Measurements from ENCODE around the gene LEPR.
"Not testable (repeated sequence)": the region's sequence is repeated elsewhere in the genome, so short reads cannot be mapped to it uniquely, and the experiment has no call there.

Gene LEPR, protein sequence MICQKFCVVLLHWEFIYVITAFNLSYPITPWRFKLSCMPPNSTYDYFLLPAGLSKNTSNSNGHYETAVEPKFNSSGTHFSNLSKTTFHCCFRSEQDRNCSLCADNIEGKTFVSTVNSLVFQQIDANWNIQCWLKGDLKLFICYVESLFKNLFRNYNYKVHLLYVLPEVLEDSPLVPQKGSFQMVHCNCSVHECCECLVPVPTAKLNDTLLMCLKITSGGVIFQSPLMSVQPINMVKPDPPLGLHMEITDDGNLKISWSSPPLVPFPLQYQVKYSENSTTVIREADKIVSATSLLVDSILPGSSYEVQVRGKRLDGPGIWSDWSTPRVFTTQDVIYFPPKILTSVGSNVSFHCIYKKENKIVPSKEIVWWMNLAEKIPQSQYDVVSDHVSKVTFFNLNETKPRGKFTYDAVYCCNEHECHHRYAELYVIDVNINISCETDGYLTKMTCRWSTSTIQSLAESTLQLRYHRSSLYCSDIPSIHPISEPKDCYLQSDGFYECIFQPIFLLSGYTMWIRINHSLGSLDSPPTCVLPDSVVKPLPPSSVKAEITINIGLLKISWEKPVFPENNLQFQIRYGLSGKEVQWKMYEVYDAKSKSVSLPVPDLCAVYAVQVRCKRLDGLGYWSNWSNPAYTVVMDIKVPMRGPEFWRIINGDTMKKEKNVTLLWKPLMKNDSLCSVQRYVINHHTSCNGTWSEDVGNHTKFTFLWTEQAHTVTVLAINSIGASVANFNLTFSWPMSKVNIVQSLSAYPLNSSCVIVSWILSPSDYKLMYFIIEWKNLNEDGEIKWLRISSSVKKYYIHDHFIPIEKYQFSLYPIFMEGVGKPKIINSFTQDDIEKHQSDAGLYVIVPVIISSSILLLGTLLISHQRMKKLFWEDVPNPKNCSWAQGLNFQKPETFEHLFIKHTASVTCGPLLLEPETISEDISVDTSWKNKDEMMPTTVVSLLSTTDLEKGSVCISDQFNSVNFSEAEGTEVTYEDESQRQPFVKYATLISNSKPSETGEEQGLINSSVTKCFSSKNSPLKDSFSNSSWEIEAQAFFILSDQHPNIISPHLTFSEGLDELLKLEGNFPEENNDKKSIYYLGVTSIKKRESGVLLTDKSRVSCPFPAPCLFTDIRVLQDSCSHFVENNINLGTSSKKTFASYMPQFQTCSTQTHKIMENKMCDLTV

GRCh38 chr1:65420590-65421350 is at the start of gene LEPR, which contains the start of gene LEPROT:
Gene LEPR (plus strand): TSS chr1:65420668. CDS start chr1:65565566, 144,898 bp downstream.
Gene LEPROT (plus strand): TSS chr1:65420668. CDS start chr1:65420725, 57 bp downstream.
- DNase-seq = no peak

DNA sequence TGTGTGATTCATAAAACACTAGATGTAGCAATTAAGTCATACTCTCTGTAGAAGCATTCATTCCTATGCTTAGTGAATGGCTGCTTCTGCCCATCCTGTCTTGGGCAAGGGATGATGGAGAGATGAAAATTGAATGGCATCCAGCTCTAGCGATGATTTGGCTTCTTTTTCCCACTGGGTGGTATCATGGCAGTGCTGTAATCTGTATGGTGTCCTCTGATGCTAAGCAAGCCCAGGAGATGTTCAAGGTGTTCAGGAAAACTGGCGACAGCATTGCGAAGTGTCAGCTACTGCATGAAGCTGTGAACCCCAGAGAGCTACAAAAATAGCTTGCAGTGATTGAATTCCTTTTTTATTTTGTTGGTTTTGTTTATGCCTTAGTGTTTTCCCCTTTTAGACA is 48.9 kb upstream of the LEPR start:
- DNase-seq = no peak

DNA sequence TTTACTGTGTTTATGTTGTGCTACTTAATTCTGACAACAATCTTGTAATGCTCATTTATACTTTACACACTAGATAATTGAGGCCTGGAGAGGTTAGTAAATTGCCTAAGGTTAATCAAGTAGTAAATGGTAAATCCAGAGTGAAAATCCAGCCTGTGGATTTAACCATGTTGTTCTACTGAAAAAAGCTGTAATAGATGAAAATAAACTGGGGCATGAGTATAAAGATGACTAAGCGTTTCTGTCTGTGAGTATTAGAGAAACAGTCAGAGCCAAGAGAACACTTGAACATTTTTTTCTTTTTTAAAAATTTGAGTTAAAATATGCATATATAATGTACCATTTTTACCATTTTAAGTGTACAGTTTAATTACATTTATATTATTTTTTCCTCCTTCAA is 47.9 kb upstream of the LEPR start:
- no peak for DNase-seq

DNA sequence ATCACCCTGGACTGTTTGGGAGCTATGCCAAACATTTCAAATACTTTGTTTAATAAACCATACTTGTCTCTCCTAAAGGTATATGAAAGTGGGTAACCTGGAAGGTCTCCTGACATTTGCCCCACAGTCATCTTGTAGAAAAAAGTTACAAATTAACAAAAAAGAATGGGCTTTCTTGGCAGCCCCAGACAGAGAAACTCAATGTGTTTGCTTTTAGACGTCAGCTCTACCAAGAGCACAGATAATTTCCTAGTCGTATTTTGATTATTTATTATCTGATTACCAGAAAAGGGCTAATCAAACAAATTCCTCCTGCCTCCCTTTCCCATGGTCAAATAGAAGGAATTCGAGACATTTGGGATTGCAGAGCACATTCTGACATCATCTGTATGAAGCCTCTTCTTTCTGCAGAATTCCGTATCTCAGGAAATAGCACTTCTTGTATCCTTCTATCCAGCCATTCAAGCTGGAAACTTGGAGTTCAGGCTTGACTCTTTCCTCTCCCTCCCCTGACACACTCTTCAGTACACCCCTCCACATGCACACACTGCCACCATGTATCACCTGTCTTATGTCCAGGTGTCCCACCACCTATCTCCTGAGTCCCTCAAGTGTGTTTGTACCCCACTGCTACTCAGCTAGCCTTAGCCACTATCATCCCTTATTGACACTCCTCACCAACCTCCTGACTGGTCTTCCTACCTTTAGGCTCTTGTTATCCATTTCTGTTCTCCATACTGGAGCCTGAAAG is 42.8 kb upstream of the LEPR start:
- DNase-seq = no peak

DNA sequence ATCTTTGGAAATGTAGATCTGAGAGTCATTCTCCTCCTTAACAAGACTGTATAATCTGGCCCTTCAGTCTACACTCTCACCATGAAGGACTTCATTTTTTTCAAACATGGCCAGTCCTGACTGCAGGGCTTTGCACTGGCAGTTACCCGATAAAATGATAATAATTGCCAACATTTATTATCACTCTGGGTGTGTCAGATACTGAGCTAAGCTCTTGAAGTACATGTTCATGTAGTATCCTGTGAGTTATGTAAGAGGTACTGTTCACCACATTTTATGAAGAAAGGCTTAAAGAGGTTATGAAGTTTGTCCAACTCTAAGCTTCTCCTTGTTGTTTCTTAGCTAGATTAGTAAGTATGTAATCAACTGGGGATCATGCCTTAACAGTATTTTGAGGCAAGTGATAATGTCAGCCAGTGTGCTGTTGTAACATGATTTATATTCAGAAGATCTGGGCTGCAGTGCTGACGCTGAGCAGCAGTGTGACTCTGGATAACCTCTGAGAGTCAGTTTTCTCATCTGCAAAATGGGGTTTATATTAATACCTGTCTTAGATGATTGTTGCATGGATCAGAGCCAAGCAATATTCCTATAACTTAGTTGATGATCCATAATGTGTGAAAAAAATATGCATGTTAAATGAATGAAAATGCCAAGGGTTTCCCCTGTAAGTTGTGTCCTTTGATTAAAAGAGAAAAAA is 42.1 kb upstream of the LEPR start:
- DNase-seq = no peak

DNA sequence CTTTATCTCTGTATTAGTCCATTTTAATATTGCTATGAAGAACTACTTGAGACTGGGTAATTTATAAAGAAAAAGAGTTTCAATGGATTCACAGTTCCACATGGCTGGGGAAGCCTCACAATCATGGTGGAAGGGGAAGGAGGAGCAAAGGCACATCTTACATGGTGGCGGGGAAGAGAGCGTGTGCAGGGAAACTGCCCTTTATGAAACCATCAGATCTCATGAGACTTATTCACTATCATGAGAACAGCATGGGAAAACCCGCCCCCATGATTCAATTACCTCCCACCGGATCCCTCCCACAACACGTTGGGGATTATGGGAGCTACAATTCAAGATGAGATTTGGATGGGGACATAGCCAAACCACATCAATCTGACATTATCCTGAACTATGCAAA is 36.0 kb upstream of the LEPR start:
- not testable (repeated sequence) for DNase-seq

- no peak for DNase-seq
Measured at GRCh38 chr1:65386439-65386838, 34.0 kb upstream of the LEPR start.

DNA sequence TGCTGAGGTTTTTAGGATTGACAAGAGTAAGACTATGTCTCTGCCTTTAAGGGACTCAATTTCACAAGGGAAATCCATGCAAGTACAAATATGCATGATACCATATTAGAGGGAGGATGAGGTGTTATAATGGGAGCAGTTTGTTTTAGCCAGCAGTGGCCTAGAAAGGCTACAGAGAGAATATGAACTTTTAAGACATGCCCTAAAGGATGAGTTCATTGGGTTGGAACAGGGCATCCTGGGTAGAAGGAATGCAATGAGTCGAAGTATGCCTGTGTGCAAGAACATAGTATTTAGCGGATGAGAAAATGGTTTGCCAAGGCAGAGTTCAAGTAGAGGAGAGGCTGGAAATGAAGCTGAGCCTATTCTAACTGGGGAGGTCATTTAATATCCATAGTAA is 32.6 kb upstream of the LEPR start:
- DNase-seq = no peak

- no peak for DNase-seq
Measured at GRCh38 chr1:65388908-65389695, 31.4 kb upstream of the LEPR start.

DNA sequence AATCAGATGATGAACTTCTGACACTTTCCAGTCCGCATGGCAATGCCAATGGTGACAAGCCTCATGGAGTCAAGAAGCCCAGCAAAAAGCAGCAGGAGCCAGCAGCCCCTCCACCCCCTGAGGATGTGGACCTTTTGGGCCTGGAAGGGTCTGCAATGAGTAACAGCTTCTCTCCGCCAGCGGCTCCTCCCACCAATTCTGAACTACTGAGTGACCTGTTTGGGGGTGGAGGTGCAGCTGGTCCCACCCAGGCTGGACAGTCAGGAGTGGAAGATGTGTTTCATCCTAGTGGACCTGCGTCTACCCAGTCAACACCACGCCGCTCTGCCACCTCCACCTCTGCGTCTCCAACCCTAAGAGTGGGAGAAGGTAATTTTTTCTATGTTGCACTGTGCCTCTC is 28.0 kb upstream of the LEPR start:
- no peak for DNase-seq

- no peak for DNase-seq
Measured at GRCh38 chr1:65393347-65393746, 27.1 kb upstream of the LEPR start.

DNA sequence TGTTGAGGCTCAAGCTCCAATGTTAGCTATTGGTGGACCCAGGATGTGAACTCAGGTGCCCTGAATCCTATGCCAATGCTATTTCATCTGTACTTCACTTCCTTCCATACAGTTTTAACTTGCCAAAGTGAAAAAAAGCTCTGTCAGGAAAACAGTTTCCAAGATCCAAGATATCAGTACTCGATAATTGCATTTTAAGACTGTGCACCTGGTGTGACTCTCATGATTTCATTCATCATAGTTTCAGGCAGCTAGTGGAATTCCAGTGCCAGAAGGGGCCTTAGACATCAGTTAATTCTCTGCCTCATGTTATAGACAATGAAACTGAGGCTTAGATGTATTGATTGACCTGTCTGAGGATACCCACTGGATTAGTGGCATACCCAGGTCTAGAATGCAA is 26.5 kb upstream of the LEPR start:
- no peak for DNase-seq

GRCh38 chr1:65395887-65396612 is 24.4 kb upstream of the LEPR start:
- DNase-seq = no peak

- no peak for DNase-seq
Measured at GRCh38 chr1:65398083-65398482, 22.4 kb upstream of the LEPR start.

- no peak for DNase-seq
Measured at GRCh38 chr1:65399003-65399402, 21.5 kb upstream of the LEPR start.

GRCh38 chr1:65401612-65402011 is 18.9 kb upstream of the LEPR start:
- no peak for DNase-seq

DNA sequence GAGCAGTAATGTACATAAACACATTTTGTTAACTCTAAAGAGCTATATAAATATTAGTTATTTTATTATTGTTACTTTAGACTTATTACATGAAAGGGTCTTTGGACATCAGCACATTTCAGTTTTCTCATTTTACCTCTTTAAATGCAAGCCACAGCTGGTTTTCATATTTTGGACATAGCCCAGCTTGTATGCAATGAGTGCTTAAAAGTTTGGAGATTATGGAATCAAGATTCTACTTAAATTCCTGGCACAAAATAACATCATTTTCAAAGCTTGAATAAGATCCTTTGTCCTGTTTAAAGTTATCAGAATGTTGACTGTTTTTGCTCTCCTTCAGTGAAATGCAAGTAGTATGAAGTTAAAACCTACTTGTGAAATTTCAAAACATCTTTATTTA is 15.5 kb upstream of the LEPR start:
- no peak for DNase-seq

GRCh38 chr1:65407877-65408276 is 12.6 kb upstream of the LEPR start:
- no peak for DNase-seq

DNA sequence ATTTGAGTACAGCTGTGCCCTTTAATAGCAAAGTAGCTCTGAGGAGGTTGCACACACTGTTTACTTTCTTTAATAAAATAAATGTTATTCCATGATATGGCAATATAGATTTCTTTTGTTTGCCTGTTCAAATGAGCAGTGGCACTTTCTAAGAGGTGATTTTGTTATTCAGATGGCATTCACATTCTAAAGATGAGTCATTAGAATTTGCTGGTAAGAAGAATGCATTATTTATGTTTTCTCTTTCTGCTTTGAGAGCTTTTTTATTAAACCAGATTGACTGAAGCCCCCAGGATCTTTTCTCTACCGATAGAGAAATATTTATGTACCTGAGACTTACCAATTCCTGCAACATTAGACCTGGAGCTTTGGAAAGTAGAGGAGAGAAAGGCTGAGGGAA is 11.2 kb upstream of the LEPR start:
- no peak for DNase-seq
